Cardiac muscle cell (in vitro differentiated cells and primary cell): ENCODE data around the gene ABHD13. TPM values are rescaled to one million over a fixed set of nuclear protein-coding genes. Genes with fewer than 3 reads are reported as not detected.
A peak's percentile ranks its signal among the peaks of the same experiment; 100 is the strongest.

Source experiments
- DNase-seq, 2 donors: peaks; one replicate each; pipeline versions ENCODE4 v3.0.0 to v3.0.0-alpha.2; 2010 to 2017; ENCODE audit warnings: low read depth in 1 of 2, low spot score in 1 of 2
- H3K27ac ChIP-seq: fragments of 200-600 bp; sonication (generic); 2 replicates; pipeline ENCODE4 v1.5.1; 2016
- H3K27me3 ChIP-seq: fragments of 200-600 bp; sonication (generic); 2 replicates; pipeline ENCODE4 v1.6.0; 2016; ENCODE audit warnings: control low read depth
- H3K36me3 ChIP-seq: fragments of 200-600 bp; sonication (generic); 2 replicates; pipeline ENCODE4 v1.5.1; 2016; ENCODE audit warnings: control low read depth
- H3K4me1 ChIP-seq: fragments of 200-600 bp; sonication (generic); 2 replicates; pipeline ENCODE4 v1.8.1; 2017; ENCODE audit warnings: low read depth, mild to moderate bottlenecking, mixed run types
- H3K4me3 ChIP-seq: fragments of 200-600 bp; sonication (generic); 2 replicates; pipeline ENCODE4 v1.5.1; 2016; ENCODE audit warnings: mild to moderate bottlenecking
- H3K9me3 ChIP-seq: fragments of 200-600 bp; sonication (generic); 2 replicates; pipeline ENCODE4 v1.5.1; 2017; ENCODE audit warnings: low read depth, mild to moderate bottlenecking, control low read depth
- polyA plus RNA-seq: library from polyadenylated mRNA; unstranded; fragments of >200 nt; fragmentation: Nextera tagmentation; extraction: Ambion mirVana; gene quantifications from 2 replicates; pipeline ENCODE4 v1.2.1, GENCODE V29; 2016
- total RNA-seq: library from RNA; depleted of rRNA; stranded (reverse); fragments of >200 nt; gene quantifications from 2 replicates; pipeline ENCODE4 v1.2.3, GENCODE V29; 2016
- TF ChIP-seq, protein P1 (sequence below): IDR thresholded peaks from 2 replicates; pipeline ENCODE4 v1.5.1; 2012; ENCODE audit warnings: low read depth, mild to moderate bottlenecking, low read length

ABHD13 gene
- total RNA-seq (14.2 and 18.0 TPM in 2 replicates), polyA plus RNA-seq (19.8 and 20.3 TPM in 2 replicates)

- H3K4me1 ChIP-seq = peaks cover 28% of the 10 kb centered on the region
- TF ChIP-seq, protein P1, sequence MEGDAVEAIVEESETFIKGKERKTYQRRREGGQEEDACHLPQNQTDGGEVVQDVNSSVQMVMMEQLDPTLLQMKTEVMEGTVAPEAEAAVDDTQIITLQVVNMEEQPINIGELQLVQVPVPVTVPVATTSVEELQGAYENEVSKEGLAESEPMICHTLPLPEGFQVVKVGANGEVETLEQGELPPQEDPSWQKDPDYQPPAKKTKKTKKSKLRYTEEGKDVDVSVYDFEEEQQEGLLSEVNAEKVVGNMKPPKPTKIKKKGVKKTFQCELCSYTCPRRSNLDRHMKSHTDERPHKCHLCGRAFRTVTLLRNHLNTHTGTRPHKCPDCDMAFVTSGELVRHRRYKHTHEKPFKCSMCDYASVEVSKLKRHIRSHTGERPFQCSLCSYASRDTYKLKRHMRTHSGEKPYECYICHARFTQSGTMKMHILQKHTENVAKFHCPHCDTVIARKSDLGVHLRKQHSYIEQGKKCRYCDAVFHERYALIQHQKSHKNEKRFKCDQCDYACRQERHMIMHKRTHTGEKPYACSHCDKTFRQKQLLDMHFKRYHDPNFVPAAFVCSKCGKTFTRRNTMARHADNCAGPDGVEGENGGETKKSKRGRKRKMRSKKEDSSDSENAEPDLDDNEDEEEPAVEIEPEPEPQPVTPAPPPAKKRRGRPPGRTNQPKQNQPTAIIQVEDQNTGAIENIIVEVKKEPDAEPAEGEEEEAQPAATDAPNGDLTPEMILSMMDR = peak; percentile 2
- no peaks in the 10 kb centered on the region for H3K27me3 ChIP-seq
- peak within 1 kb of the TSS; percentile 87 for H3K4me3 ChIP-seq
- H3K36me3 ChIP-seq = no peaks in the 10 kb centered on the region
- H3K9me3 ChIP-seq = no peaks in the 10 kb centered on the region
- H3K27ac ChIP-seq = peak within 1 kb of the TSS; percentile 93
- peak; percentile 94 to 95 for DNase-seq
Measured at GRCh38 chr13:108218044-108218974, at the start of gene ABHD13. ABHD13 (plus strand) TSS chr13:108218392; CDS start chr13:108229219, 10,827 bp downstream.

- no peaks in the 10 kb centered on the region for H3K9me3 ChIP-seq
- H3K4me1 ChIP-seq = no peaks in the 10 kb centered on the region
- no peak overlapping the region for H3K4me3 ChIP-seq
- no peak for DNase-seq
- H3K27me3 ChIP-seq = no peaks in the 10 kb centered on the region
- TF ChIP-seq, protein P1 = no peak
- H3K27ac ChIP-seq = no peak overlapping the region
- no peaks in the 10 kb centered on the region for H3K36me3 ChIP-seq
Measured at GRCh38 chr13:108168929-108169328, 49.3 kb upstream of the ABHD13 start.

DNA sequence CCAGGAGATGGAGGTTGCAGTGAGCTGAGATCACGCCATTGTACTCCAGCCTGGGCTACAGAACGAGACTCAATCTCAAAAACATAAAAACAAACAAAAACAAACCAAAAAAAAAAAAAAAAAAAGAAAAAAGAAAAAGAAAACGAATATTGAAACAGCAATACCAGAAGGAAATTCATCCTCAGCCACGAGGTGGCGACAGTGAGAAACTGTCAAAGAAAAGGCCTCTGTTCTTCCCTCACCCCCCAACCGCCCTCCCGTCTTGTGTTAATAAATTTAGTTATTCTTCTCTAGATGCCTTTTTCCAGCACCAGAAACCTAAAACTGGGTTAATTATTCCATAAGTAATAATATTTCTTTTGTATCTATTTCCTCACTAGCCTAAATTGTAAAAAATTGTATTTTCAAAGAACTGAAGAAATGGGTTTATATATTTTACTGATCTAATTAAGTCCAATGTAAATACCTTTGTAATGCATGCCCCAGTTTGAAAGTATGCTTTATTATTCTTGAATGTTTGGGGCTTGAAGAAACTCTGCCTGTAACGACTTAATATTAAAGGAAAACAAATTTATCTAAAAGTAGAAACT, 41.4 kb upstream of the ABHD13 start:
- H3K4me1 ChIP-seq = no peaks in the 10 kb centered on the region
- TF ChIP-seq, protein P1 = peak; percentile 40
- peak; percentile 29 to 42 for DNase-seq
- H3K27ac ChIP-seq = no peak overlapping the region
- no peak overlapping the region for H3K4me3 ChIP-seq
- no peaks in the 10 kb centered on the region for H3K27me3 ChIP-seq
- no peaks in the 10 kb centered on the region for H3K36me3 ChIP-seq
- H3K9me3 ChIP-seq = no peaks in the 10 kb centered on the region

- Histone ChIP-seq H3K27ac (no peak overlapping the region), H3K4me3 (no peak overlapping the region), H3K36me3 (no peaks in the 10 kb centered on the region), H3K4me1 (no peaks in the 10 kb centered on the region), H3K27me3 (no peaks in the 10 kb centered on the region), H3K9me3 (no peaks in the 10 kb centered on the region)
- DNase-seq = no peak
- TF ChIP-seq, protein P1 = no peak
Measured at GRCh38 chr13:108178078-108178477, 40.1 kb upstream of the ABHD13 start.

GRCh38 chr13:108182652-108183051, 35.5 kb upstream of the ABHD13 start:
- TF ChIP-seq, protein P1 = no peak
- no peaks in the 10 kb centered on the region for H3K9me3 ChIP-seq
- DNase-seq = no peak
- H3K36me3 ChIP-seq = no peaks in the 10 kb centered on the region
- H3K4me1 ChIP-seq = no peaks in the 10 kb centered on the region
- H3K4me3 ChIP-seq = no peak overlapping the region
- no peak overlapping the region for H3K27ac ChIP-seq
- H3K27me3 ChIP-seq = no peaks in the 10 kb centered on the region
